ENCODE results near the gene IRX2.

GRCh38 chr5:2758632-2759031 is 7.2 kb upstream of the IRX2 start:
- no peak for TF ChIP-seq CTCF (conservative IDR thresholded peaks at IDR 0.05; ENCODE audit: low read length)
- no peak for TF ChIP-seq EZH2phosphoT487 (IDR thresholded peaks at IDR 0.05; ENCODE audit: borderline replicate concordance)
